Dendritic cell treated with granulocyte-macrophage colony-stimulating factor and Interleukin-4, amounts not matched to agents 40 ng/mL and 50 ng/mL, for 4 days (primary cell): ENCODE measurements around the gene RELN.

Experiments
- H3K27ac Mint-ChIP-seq: one replicate; pipeline ENCODE4 v1.8.0; 2022; ENCODE audit warnings: mild to moderate bottlenecking, mixed read lengths
- H3K27me3 Mint-ChIP-seq: one replicate; pipeline ENCODE4 v1.8.0; 2022; ENCODE audit warnings: mild to moderate bottlenecking, mixed read lengths
- H3K36me3 Mint-ChIP-seq: one replicate; pipeline ENCODE4 v1.8.0; 2022; ENCODE audit warnings: low read depth, mixed read lengths
- H3K4me1 Mint-ChIP-seq: one replicate; pipeline ENCODE4 v1.8.0; 2022; ENCODE audit warnings: low read depth, mixed read lengths
- H3K4me3 Mint-ChIP-seq: one replicate; pipeline ENCODE4 v1.8.0; 2022; ENCODE audit warnings: mild to moderate bottlenecking, moderate library complexity, mixed read lengths
- H3K9me3 Mint-ChIP-seq: one replicate; pipeline ENCODE4 v1.8.0; 2022; ENCODE audit warnings: mixed read lengths
- intact Hi-C: fragments of 100-400 bp; cut with micrococcal nuclease; formaldehyde crosslinking; loops from one replicate; pipeline ENCODE4 v1.15.0; 2022

Gene RELN

GRCh38 chr7:103446049-103446520 is 543.4 kb downstream of the RELN start, which contains the start of gene SLC26A5:
Gene SLC26A5, minus strand, starts transcription at chr7:103446207. Its CDS starts 24,693 bp downstream, at chr7:103421514.
- Mint-ChIP-seq H3K4me1 (peaks cover 10% of the 10 kb centered on the region), H3K27ac (no peak within 1 kb of the TSS), H3K27me3 (peaks cover 71% of the 10 kb centered on the region), H3K36me3 (no peaks in the 10 kb centered on the region), H3K9me3 (peaks cover 3% of the 10 kb centered on the region), H3K4me3 (peak within 1 kb of the TSS; percentile 65)
- intact Hi-C loops, result no loop called here

GRCh38 chr7:103445228-103446048 is 544.0 kb downstream of the RELN start:
- Mint-ChIP-seq H3K27me3 (peaks cover 70% of the 10 kb centered on the region), H3K27ac (no peak overlapping the region), H3K4me3 (peak overlapping the region; percentile 65), H3K9me3 (no peaks in the 10 kb centered on the region), H3K36me3 (no peaks in the 10 kb centered on the region), H3K4me1 (peaks cover 10% of the 10 kb centered on the region)
- intact Hi-C loops, result no loop called here

DNA sequence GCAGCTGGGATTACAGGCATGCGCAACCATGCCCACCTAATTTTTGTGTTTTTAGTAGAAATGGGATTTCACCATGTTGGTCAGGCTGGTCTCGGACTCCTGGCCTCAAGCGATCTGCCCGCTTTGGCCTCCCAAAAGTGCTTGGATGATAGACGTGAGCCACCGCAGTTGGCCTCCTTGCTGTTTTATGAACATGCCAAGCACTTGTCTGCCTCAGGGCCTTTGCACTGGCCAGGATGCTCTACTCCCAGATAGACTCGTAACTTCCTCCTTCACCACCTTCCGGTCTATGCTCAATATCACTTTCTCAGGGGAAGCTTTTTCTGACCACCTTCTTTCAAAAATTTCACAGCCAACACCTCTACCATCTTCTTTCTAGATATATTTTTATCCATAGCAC is 549.8 kb downstream of the RELN start:
- intact Hi-C loops, result no loop called here
- Mint-ChIP-seq H3K36me3 (no peaks in the 10 kb centered on the region), H3K4me1 (no peaks in the 10 kb centered on the region), H3K27me3 (peaks cover 43% of the 10 kb centered on the region), H3K27ac (no peak overlapping the region), H3K4me3 (no peak overlapping the region), H3K9me3 (no peaks in the 10 kb centered on the region)

- H3K27ac Mint-ChIP-seq, result no peak overlapping the region
- H3K9me3 Mint-ChIP-seq, result no peaks in the 10 kb centered on the region
- H3K36me3 Mint-ChIP-seq, result no peaks in the 10 kb centered on the region
- no peak overlapping the region for H3K4me3 Mint-ChIP-seq
- intact Hi-C loops, result no loop called here
- peaks cover 25% of the 10 kb centered on the region for H3K27me3 Mint-ChIP-seq
- peaks cover 4% of the 10 kb centered on the region for H3K4me1 Mint-ChIP-seq
Measured at GRCh38 chr7:103437623-103438022, 551.8 kb downstream of the RELN start.

DNA sequence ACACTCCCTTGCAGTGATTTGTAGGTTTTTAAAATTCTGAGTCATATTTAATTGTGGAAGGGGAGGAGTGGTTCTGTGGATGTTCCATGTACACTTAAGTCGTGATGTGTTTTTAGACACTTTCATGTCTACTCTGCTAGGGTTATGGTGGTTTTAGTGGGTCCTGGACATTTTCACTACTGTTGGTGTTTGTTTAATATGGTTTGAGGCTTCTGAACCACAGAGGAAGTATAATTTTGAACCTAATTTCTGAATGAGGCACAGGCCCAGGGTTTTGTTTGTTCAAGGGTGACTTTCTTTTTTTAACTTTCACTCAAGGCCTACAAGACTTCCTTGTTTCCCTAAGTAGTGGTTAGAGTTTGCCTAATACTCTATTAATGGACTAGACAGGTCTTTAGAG is 556.7 kb downstream of the RELN start:
- Mint-ChIP-seq H3K27me3 (peaks cover 7% of the 10 kb centered on the region), H3K9me3 (no peaks in the 10 kb centered on the region), H3K4me1 (peaks cover 7% of the 10 kb centered on the region), H3K4me3 (no peak overlapping the region), H3K36me3 (no peaks in the 10 kb centered on the region), H3K27ac (no peak overlapping the region)
- intact Hi-C loops, result no loop called here

GRCh38 chr7:103425177-103425576 is 564.3 kb downstream of the RELN start:
- H3K27me3 Mint-ChIP-seq, result no peaks in the 10 kb centered on the region
- H3K9me3 Mint-ChIP-seq, result no peaks in the 10 kb centered on the region
- no peak overlapping the region for H3K27ac Mint-ChIP-seq
- intact Hi-C loops, result no loop called here
- H3K36me3 Mint-ChIP-seq, result no peaks in the 10 kb centered on the region
- H3K4me3 Mint-ChIP-seq, result no peak overlapping the region
- no peaks in the 10 kb centered on the region for H3K4me1 Mint-ChIP-seq

DNA sequence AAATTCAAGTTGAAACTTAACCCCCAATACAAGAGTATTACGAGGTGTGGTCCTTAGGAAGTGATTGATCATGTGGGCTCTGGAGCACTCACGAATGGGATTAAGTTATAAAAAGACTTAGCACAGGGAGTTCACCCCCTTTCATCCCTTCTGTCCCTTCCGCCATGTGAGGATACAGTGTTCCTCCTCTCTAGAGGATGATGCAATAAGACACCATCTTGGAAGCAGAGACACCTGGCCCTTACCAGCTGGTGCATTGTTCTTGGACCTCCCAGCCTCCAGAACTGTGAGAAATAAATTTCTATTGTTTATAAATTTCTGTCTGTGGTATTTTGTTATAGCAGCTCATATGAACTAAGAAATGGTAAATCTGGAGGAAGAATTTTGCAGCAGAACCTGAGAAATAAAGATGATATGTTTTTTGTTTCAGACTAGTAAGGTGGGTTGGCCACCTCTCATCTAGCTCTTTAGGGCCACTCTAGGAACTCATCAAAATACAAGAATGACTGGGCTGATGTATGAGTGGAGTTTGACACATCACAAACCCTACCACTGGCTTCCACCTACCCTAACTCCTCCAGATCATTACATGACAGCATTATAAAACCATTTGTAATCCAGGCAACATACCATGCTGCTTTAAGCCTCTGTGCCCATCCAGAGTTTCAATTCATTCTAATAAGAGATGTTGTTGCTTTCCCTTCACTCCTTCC is 565.8 kb downstream of the RELN start:
- no peaks in the 10 kb centered on the region for H3K36me3 Mint-ChIP-seq
- no peaks in the 10 kb centered on the region for H3K9me3 Mint-ChIP-seq
- H3K4me1 Mint-ChIP-seq, result no peaks in the 10 kb centered on the region
- H3K27me3 Mint-ChIP-seq, result no peaks in the 10 kb centered on the region
- no peak overlapping the region for H3K27ac Mint-ChIP-seq
- intact Hi-C loops, result no loop called here
- no peak overlapping the region for H3K4me3 Mint-ChIP-seq
